OCI-LY3 (cell line): ENCODE results near the gene COLGALT1.

ENCODE experiments used
- CTCF ChIP-seq: fragments of 200-600, 300-600 bp; sonication (generic); IDR thresholded peaks from 2 replicates; pipeline ENCODE4 v1.5.1; 2014; ENCODE audit warnings: antibody characterized with exemption, low read length, low read depth
- EZH2phosphoT487 ChIP-seq: fragments of 200-600 bp; shearing (Covaris generic); IDR thresholded peaks from 2 replicates; pipeline ENCODE4 v1.6.1; 2018; ENCODE audit warnings: antibody characterized with exemption, mixed run types, low read depth

GRCh38 chr19:17624314-17624991 lies 69.0 kb downstream of the COLGALT1 start:
- no peak for TF ChIP-seq CTCF
- no peak for TF ChIP-seq EZH2phosphoT487
